ENCODE measurements around the gene TENM3. TPM values are rescaled to one million over a fixed set of nuclear protein-coding genes. Genes with fewer than 3 reads are reported as not detected.

The TENM3 gene
- total and polyA plus RNA-seq, 12 donors, result 0.20 to 6.6 (median 3.5) TPM

- no peak for TF ChIP-seq CTCF (IDR thresholded peaks at IDR 0.05)
- Histone ChIP-seq H3K4me3 (no peak overlapping the region), H3K36me3 (no peaks in the 10 kb centered on the region), H3K9me3 (peaks cover 0 to 5% (median 0%) of the 10 kb centered on the region in 11 donors), H3K27ac (no peak overlapping the region), H3K27me3 (peaks cover 0 to 9% (median 0%) of the 10 kb centered on the region in 7 donors), H3K4me1 (no peaks in the 10 kb centered on the region)
- no peak for DNase-seq
- intact Hi-C loops (cut with DNase I), result no loop called here
- 68 to 71% methylated on average over 6 of the region's 6 CpGs for WGBS, 2 donors
- ATAC-seq, result peak in 1 of 8 donors; percentile 41
These were observed 552.4 kb downstream of the TENM3 start for GRCh38 chr4:182795446-182796238.

DNA sequence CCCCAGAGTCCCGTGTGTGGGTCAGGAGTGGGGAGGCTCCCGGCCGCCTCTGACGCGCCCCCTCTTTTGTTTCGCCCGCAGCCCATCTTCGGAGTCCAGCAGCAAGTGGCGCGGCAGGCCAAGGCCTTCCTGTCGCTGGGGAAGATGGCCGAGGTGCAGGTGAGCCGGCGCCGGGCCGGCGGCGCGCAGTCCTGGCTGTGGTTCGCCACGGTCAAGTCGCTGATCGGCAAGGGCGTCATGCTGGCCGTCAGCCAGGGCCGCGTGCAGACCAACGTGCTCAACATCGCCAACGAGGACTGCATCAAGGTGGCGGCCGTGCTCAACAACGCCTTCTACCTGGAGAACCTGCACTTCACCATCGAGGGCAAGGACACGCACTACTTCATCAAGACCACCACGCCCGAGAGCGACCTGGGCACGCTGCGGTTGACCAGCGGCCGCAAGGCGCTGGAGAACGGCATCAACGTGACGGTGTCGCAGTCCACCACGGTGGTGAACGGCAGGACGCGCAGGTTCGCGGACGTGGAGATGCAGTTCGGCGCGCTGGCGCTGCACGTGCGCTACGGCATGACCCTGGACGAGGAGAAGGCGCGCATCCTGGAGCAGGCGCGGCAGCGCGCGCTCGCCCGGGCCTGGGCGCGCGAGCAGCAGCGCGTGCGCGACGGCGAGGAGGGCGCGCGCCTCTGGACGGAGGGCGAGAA, 556.5 kb downstream of the TENM3 start:
- no peak for ATAC-seq
- WGBS, 2 donors, result 93 to 94% methylated on average over 84 to 85 of the region's 85 CpGs
- DNase-seq, result no peak

DNA sequence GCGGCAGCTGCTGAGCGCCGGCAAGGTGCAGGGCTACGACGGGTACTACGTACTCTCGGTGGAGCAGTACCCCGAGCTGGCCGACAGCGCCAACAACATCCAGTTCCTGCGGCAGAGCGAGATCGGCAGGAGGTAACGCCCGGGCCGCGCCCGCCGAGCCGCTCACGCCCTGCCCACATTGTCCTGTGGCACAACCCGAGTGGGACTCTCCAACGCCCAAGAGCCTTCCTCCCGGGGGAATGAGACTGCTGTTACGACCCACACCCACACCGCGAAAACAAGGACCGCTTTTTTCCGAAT, 557.0 kb downstream of the TENM3 start:
- 83 to 88% methylated on average over 29 of the region's 29 CpGs for WGBS, 2 donors
- Histone ChIP-seq H3K9me3 (no peaks in the 10 kb centered on the region), H3K36me3 (no peaks in the 10 kb centered on the region), H3K4me1 (no peaks in the 10 kb centered on the region), H3K27ac (no peak overlapping the region), H3K27me3 (peaks cover 0 to 9% (median 4%) of the 10 kb centered on the region in 7 donors), H3K4me3 (no peak overlapping the region)
- TF ChIP-seq CTCF (IDR thresholded peaks at IDR 0.05), result no peak
- ATAC-seq (no peak), DNase-seq (no peak)
- intact Hi-C loops (cut with DNase I), result loop anchor here in 6 of 10 donors (5.0 to 10.0 kb wide), 3 partner anchors 1228 to 1655 kb away; no protein-coding TSS in a partner anchor

More for the DNA sequence above, 556.5 kb downstream of the TENM3 start:
- intact Hi-C loops (cut with DNase I), result loop anchor here in 6 of 10 donors (5.0 to 10.0 kb wide), 3 partner anchors 1227 to 1655 kb away; no protein-coding TSS in a partner anchor
- H3K4me1 ChIP-seq, result no peaks in the 10 kb centered on the region
- no peak overlapping the region for H3K27ac ChIP-seq
- no peaks in the 10 kb centered on the region for H3K36me3 ChIP-seq
- H3K4me3 ChIP-seq, result no peak overlapping the region
- no peak for TF ChIP-seq CTCF (IDR thresholded peaks at IDR 0.05)
- H3K27me3 ChIP-seq, result peaks cover 0 to 9% (median under 1%) of the 10 kb centered on the region in 7 donors
- peaks cover 0 to 1% (median 0%) of the 10 kb centered on the region in 11 donors for H3K9me3 ChIP-seq

- DNase-seq, result no peak
- TF ChIP-seq CTCF (IDR thresholded peaks at IDR 0.05), result no peak
- intact Hi-C loops (cut with DNase I), result loop anchor here in 6 of 10 donors (5.0 to 10.0 kb wide), 3 partner anchors 1229 to 1657 kb away; no protein-coding TSS in a partner anchor
- Histone ChIP-seq H3K27me3 (peaks cover 0 to 10% (median 0%) of the 10 kb centered on the region in 7 donors), H3K9me3 (no peaks in the 10 kb centered on the region), H3K36me3 (no peaks in the 10 kb centered on the region), H3K4me3 (no peak overlapping the region), H3K27ac (no peak overlapping the region), H3K4me1 (peaks cover 0 to 7% (median 4%) of the 10 kb centered on the region in 9 donors)
- 84 to 85% methylated on average over 15 of the region's 15 CpGs for WGBS, 2 donors
- no peak for ATAC-seq
These were observed 558.4 kb downstream of the TENM3 start for GRCh38 chr4:182801636-182802035.
